CD4-positive, alpha-beta T cell treated with Interleukin-15 for 1 hour (primary cell): ENCODE data around the gene TSPEAR.
"Not testable (repeated sequence)": the region's sequence is repeated elsewhere in the genome, so short reads cannot be mapped to it uniquely, and the experiment has no call there.

ENCODE experiments used
- DNase-seq: peaks from one replicate; pipeline ENCODE4 v3.0.0-alpha.2; 2020

Gene TSPEAR

DNA sequence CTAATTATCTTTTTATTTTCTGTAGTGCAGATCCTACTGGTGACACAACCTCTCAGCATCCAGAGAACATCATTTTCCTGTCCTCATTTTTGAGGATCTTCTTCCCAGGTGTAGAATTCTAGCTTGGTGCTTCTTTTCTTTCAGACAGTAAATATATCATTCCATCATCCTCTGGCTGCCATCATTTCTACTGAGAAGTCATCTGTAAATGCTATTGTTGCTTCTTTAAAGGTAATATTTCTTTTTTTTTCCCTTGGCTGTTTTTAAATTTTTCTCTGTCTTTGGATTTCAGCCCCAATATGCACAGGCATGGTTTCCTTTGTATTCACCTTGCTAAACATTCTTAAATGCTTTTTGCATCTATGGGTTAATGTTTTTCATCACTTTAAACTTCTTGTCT, 87.8 kb downstream of the TSPEAR start:
- DNase-seq = no peak

DNA sequence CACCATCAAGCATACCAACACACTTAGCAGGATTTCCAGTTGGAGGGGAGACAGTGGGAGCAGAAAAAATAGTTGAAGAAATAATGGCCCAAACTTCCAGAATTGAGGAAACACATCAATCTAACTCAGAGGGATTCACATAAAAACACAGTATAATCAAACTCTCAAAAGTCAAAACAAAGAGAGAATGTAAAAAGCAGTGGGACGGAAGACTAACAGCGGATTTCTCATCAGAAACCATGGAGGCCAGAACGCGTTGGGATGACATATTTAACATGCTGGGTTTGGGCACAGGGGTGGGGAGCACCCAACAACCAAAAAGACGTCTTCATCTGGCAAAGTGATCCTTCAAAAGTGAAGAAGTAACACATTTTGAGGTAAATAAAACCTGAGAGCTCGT, 91.5 kb downstream of the TSPEAR start:
- DNase-seq = no peak

DNA sequence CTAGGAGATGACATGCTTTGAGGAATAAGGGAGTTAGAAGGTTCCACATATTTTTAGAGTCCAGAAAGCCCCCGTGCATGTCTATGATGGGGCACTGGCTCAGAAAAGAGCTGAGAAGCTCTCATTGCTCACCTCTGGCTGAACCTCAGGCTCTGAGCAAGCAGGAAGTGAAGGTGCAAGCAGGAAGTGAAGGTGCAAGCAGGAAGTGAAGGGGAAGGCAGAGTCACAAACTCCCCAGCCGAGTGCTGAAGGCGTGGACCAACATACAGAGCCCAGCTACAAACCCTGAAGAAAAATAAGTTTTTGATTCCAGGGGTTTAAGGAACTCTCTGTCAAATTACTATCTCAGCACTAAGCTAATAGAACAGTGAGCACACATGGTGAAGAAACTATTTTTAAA, 92.5 kb downstream of the TSPEAR start:
- DNase-seq = peak; percentile 74

DNA sequence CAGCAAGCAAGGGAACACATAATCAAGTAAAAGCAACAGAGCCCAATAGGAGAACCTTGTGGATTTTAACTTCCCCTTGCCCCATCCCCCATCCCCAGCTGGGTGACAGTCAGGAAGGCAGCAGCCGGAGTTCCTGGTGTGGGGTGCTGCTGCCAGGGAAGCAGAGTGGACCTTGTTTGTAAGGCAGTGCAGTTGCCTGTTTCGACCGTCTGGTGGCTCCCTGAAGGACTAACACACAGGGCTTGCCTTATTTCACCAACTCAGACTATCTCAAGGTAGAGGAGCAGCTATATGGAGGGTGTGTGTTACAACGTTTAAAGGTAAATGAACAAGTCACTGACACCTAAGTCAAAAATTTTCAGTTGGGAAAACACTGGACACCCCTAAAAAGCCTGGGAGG, 92.9 kb downstream of the TSPEAR start:
- DNase-seq = no peak

DNA sequence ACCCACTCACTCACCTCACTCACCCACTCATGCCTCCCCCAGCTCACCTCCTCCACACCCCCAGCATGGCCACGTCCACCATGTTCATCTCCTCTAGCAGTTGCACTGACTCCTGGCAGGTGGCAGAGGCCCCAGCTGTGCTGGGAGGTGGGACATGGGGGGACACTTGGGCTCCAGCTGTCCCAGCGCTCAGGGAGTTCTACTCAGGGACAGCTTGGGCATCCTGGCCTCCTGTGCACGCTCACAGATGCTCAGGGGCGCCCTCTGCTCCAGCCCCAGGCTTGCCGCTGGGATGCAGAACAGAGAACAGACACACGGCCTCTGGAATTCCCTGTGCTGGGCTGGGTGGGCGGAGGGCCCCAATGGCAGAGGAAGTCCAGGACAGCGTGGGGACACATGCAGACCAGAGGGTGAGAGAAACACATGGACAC, 94.3 kb downstream of the TSPEAR start:
- no peak for DNase-seq

DNA sequence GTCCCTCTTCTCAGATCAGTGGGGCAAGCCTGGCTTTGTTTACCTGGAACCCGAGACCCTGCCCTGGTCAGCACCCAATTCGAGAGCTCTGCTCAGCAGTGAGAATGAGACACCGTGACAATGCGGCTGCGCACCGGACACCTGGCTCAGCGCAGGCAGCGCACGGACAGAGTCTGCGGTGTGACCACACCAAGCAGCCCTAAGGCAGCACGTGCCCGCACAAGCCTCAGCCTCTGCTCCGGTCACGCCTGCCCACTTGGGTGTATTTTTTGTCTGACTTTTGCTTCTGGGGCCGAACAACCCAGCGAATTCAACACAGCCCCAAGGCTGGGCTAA, 94.8 kb downstream of the TSPEAR start:
- no peak for DNase-seq

DNA sequence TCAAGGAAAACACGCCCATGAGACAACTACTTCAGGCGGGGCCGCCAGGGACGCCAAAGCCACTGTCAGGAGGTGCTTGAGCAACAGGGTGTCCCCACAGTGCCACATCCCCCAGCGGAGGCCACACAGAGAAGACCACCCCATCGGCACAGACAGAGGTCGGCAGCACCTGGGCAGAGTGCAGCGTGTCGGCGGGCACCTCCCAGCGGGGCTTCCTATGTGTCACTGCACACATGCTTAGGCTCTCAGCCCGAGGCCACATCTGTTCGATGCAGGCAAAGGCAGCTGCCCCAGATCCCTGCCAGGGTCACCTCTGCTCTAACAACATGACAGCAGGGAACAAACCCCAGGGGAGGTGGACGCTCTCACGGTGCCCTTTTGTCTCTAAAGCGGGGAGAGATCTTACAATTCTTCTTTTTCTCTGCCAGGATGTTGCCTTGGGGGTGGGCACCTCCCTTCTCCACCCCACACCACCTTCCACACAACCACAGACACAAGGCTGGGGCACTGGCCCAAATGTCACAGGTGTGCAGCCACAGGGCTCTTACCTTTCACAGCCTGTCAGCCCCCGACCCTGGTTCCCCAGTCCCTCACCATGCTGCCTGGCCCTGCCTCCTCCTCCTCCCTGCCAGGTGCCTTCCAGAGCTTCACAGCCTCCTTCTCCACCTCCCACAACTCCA, 95.3 kb downstream of the TSPEAR start:
- no peak for DNase-seq

DNA sequence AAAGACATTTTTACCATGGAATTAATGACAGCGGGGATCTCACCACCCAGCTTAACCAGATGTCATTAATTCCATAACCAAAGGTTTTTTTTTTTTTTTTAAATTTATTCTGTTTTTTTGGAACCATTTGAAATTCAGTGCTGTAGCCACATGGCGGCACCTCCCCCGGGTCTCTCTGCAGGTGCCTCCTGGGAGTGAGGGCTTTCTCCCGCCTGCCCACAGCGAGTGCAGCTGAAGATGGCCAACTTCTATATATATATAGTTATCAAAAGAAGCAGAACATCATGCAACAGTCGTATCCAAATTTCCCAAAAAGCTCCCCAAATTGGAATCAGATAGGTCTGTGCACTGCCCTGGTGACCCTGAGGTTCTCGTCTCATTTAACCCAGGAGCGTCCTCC, 95.9 kb downstream of the TSPEAR start:
- DNase-seq = no peak

DNA sequence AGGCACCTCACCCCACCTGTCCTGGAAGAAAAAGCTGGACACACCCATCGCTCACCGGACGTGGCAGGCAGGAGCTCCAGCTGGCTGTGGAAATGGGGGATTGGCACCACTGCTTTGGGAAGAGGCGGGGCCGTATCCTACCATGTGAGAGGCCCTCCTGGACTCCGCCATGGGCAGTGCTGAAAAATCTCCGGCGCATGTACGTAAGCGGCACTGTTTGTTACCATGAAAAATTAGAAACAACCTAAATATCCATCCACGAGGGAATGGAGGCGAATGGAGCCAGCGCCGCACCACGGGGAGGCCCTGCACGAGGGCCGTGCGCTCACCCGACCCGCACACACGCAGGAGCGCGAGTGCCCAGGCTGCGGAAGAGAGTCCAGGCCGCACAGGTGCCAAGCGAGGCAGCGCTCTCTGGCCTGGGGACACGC, 96.4 kb downstream of the TSPEAR start:
- DNase-seq = no peak

DNA sequence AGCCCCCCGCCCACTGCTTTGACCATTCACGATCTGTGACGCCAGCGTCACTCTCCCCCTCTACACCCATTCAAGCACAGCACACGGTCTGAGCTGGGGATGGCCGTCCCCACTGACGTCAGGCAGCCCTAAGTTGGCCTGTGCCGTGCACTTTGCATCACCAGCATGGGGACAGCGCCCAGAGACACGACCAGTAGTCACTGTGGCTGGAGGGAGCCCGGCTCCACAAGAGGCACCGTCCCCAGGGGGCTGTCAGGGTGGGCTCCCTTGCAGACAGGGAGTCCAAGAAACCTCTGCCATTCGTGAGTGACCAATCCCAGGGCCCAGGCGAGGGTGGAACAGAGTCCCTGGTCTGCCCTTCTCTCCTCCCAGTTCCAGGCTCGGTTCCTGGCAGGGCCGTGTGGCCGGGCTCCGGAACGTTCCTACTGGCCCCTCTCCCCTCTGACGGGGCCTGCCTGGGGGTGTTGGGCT, 97.2 kb downstream of the TSPEAR start:
- no peak for DNase-seq

DNA sequence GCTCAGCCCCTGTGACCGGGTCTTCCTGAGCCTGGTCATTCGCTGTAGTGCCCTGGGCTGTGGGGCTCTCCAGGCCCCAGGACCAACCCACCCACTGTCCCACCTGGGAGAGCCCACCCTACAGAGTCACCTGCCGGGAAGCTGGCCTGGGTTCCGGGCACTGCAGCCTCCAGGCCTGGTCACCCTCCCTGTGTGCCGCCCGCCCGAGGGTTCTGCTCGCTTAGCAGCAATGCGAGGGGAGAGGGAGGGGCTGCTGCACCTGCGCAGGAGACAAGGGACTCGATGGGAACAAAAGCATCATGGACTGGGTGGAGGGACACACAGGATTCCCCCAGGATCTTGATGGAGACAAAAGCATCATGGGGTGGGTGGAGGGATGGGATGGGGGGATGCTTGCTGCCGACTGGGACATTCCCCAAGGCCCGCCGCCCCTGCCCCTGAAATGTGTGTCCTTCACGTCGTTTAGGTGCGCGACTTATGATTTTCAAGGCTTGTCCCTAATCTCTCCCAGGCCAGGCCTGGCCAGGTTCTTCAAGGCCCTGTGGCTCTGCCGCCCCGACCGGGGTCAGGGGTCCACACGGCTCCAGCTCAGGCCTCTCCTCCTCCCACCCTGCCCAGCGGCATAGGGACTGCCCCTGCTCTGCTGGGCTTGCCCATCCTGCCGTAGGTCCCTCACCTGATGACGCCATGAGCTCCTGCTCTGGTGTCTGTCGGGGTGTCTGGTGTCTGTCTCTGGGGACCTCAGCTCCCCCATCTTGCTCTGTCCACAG, 97.8 kb downstream of the TSPEAR start:
- DNase-seq = no peak

DNA sequence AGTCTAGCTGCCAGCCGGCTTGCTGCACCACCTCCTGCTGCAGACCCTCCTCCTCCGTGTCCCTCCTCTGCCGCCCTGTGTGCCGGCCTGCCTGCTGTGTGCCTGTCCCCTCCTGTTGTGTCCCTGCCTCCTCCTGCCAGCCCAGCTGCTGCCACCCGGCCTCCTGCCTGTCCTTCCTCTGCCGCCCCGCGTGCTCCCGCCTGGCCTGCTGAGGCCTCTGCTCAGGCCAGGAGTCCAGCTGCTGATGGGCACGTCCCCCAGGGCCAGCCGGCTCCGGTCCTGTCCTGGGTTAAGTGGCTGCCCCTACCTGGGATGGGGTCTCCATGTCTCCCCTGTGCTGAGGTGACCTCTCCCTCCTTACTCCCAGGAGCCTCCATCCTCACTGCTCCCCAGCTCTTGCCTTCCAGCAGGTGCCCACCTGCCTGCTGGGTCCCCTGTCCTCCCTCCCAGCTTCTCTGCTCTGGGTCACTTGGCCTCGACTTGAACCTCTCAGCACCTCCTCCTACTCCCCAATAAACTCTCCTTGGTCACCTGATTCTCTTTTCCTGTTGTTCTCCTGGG, 98.6 kb downstream of the TSPEAR start:
- DNase-seq = no peak

DNA sequence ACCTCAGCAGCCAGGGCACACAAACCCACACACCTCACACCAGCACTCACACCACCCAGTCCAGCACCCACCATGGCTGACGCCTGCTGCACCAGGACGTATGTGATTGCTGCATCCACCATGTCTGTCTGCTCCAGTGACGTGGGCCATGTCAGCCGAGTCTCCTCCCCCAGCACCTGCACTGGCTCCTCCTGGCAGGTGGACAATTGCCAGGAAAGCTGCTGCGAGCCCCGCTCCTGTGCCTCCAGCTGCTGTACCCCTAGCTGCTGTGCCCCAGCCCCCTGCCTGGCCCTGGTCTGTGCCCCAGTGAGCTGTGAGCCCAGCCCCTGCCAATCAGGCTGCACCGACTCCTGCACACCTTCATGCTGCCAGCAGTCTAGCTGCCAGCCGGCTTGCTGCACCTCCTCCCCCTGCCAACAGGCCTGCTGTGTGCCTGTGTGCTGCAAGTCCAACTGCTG, 99.3 kb downstream of the TSPEAR start, which contains the start of gene KRTAP10-8:
KRTAP10-8 (plus strand) TSS at position 51 of the 458 bp plus-strand sequence; CDS start at position 73, 22 bp downstream.
- DNase-seq = no peak

DNA sequence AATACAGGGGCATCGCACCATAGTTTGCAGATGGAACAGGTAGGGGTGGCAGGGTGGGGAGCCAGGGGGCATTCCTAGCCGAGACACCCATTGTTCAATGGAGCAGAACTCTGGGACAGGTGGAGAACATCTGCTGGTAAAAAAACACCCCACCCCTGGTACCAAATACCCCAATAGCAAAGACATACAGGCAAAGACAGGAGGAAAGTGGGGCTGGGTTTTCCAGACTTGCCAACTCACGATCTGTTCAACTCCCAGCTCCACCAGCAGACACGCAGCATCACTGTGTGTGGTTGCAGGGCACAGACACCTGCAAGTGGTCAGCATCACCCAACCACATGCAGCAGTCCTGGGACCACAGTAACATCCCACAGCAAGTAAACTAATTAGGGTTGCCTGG, 99.8 kb downstream of the TSPEAR start:
- DNase-seq = no peak

DNA sequence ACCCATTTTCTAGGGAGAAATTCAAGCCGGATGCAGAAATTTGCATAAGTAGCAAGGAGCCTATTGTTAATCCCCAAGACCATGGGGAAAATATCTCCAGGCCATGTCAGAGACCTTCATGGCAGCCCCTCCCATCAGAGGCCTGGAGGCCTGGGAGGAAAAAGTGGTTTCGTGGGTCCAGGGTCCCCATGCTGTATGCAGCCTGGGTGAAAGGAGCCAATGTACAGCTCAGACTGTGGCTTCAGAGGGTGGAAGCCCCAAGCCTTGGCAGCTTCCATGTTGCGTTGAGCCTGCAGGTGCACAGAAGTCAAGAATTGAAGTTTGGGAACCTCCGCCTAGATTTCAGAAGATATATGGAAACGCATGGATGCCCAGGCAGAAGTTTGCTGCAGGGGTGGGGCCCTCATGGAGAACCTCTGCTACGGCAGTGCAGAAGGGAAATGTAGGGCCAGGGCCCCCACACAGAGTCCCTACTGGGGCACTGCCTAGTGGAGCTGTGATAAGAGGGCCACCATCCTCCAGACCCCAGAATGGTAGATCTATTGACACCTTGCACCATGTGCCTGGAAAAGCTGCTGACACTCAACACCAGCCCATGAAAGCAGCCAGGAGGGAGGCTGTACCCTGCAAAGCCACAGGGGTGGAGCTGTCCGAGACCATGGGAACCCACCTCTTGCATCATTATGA, 101.1 kb downstream of the TSPEAR start:
- not testable (repeated sequence) for DNase-seq

DNA sequence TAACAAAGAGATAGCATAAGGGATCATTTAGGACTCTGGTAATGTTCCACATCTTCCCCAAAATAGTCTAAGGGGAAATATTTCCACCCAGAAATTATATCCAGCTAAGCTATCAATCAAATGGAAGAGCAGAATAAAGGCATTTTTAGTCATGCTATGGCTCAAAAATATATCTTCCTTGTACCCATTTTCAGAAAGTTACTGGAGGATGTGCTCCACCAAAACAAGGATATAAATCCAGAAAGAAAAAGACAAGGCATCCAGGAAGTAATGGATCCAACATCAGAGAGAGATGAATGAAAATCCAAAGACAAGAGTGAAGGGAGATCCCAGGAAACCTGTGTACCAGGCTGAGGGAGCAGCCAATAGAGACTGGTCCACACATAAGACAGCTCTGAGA, 102.2 kb downstream of the TSPEAR start:
- no peak for DNase-seq

DNA sequence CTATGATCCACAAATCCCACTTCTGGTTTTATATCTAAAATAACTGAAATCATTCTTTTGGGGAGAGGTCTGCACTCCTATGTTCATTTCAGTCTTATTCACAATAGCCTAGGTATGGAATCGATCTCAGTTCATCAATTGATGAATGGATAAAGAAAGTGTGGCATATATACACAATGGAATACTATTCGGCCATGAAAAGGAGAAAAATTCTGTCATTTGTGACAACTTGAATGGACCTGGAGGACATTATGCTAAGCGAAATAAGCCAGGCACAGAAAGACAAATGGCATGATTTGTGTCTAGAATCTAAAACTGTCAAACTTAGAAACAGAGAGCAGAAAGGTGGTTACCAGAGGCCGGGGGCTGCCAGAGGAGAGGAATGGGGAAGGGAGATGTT, 104.9 kb downstream of the TSPEAR start:
- no peak for DNase-seq

DNA sequence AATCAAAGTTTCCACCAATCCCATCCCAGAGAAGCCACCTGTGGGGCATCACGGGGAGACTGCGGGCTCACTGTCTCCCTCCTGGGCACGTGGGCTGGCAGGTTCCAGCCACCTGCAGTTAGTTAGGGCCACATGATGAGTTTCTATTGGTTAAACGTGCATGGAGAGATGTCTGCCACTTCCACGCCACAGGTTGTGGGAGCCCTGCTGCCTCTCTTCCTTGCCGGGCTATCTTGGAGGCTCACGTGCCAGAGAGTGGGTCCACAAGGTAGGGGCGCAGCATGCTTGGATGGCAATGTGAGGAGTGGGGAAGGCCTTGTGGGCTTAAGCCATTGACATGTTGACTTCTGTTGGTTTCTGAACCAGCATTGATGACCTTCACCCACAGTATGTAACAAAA, 107.5 kb downstream of the TSPEAR start:
- no peak for DNase-seq

DNA sequence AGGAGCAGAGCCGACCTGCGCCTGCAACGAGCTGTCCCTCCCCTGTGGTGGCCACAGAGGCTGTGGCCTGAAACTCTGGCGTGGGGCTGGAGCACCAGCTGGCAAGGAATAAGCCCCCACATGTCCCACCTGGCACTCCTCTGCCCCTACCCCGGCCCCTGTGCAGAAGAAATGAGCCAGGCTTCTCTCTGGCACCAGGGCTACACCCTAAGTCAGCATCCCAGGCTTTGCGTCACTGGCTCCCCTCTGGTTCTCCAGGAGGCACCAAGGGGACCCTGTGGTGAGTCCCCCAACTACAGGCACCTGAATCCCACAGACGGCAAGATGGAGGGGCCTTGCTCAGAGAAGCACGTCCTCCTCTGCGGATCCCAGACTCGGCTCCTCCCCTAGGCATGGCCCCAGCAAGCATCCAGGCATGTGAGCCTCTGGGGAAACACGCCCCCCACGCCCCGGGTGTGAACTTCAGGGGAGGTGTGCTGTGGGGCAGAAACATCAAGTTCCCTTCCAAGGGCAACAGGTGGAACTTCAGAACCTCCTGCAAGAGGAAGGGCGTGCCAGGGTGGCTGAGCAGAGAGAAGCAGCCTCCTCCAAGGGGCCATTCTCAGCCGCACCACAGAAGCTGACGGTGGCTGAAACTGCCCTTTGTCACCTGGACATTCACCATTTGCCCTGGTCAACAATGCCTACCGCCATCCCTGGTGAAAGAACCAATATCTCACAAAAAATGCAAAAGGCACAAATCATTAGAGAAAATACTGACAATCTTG, 108.1 kb downstream of the TSPEAR start:
- DNase-seq = no peak

DNA sequence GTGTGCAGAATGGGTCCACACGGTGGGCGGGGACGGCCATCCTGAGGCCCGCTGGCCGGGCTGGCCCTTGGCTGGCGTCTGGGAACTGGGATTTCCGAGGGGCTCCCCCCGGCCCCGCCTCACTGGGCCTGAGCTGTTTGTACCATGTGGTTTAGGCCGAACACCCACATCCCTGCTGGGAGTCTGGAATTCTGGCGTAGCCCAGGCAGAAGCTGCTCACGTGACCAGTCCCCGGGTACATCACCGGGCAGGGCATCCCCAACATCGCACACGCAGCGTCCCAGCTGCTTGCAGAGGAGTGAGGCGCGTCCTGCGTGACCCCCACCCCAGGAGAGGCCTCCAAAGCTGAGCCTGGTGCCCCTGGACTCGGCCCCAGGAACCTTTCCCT, 108.9 kb downstream of the TSPEAR start:
- no peak for DNase-seq

DNA sequence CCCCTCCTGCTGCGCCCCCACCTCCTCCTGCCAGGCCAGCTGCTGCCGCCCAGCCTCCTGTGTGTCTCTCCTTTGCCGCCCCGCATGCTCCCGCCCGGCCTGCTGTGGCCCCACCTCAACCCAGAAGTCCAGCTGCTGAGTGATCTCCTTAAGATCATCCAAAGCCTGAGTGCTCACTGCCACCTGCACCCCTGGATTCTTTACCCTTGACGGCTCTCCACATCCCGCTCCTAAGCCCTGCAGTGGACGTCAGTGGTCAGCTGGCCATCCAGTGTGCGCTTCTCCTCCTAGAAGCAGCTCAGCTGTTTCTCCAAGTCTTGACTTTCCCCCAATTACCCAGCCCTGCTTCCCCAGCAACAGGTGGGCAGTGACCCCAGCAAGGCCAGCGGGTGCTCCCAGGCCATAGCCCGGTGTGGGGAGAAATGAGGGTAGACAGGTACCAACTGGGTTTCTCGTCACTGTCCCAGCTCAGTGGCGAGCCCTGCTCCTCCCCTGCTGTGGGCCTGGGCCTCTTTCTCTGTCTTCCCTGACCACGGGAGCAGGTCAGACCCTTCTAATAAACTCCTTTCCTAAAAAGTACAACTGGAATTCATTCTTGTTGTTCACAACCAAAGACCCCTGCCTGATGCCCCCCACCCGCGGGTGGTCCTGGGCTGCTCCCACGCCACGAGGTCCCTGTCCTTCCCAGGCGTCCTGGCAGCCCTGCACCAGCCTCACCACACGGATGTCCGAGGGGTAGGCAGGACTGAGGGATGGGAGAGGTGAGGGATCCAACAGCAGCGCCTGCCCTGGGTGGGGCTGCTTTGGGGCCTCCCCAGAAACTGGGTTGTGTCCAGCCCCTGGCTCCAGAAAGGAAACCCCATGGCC, 109.5 kb downstream of the TSPEAR start:
- DNase-seq = no peak

DNA sequence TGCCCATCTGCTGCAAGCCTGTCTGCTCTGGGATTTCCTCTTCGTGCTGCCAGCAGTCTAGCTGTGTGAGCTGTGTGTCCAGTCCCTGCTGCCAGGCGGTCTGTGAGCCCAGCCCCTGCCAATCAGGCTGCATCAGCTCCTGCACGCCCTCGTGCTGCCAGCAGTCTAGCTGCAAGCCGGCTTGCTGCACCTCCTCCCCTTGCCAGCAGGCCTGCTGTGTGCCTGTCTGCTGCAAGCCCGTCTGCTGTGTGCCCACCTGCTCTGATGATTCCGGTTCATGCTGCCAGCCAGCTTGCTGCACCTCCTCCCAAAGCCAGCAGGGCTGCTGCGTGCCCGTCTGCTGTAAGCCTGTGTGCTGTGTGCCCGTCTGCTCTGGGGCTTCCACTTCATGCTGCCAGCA, 110.3 kb downstream of the TSPEAR start:
- not testable (repeated sequence) for DNase-seq
